ENCODE results near the gene LY6G6C.

The LY6G6C gene

DNA sequence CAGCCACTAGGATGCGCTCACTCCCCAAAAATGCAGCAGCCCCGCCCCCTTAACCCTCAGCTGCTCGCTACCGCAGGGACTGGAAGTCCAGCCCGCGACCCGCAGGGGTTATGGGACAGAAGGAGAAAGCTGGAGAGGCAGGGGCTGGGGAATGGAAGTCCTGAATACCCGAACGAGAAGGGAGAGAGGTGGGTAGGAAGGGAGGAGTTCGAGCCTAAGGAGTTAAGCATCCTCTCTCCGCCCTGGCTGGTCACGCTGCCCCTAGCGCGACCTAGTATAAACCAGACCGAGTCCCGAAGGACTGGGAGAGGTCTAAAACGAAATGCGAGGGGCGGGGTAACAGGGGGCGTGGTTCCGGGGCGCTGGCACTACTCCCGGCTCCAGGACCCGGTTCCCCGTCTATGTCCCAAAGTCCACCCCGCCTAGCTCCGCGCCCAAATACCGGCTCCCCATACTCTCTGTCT, 8.0 kb upstream of the LY6G6C start:
- ChIA-PET CTCF (interaction anchor here (0.6 to 3.6 kb wide), 20 partner anchors 10 to 230 kb away, joined by 3 to 28 read pairs (median 5); partner anchors contain the start of genes LY6G5C, MSH5 and NEU1), POLR2A (interaction anchor here (0.6 to 4.7 kb wide), 32 partner anchors 9 to 1242 kb away, joined by 3 to 54 read pairs (median 5); partner anchors contain the start of genes ABHD16A, APOM, BAG6 and CSNK2B)
- Histone ChIP-seq H3K9me3 (ENCODE audit: control insufficient read depth, insufficient read depth, low read depth, low read length) (no peaks in the 10 kb centered on the region), H3K27ac (ENCODE audit: extremely low read depth, low read depth, low read length) (peak overlapping the region; percentile 67; the same call in 1 of the 2 replicates), H3K36me3 (ENCODE audit: control insufficient read depth in 2 of 2, insufficient read depth in 1 of 2, low read length in 2 of 2) (peaks cover 12 to 63% of the 10 kb centered on the region in 2 experiments; a peak in 2 of 3 replicates), H3K4me1 (ENCODE audit: control insufficient read depth, insufficient read depth, low read length) (peaks cover 3% of the 10 kb centered on the region), H3K4me3 (ENCODE audit: low read depth, low read length) (peak overlapping the region; percentile 74)
- TF ChIP-seq ZEB2 (tag by site-specific recombination; IDR thresholded peaks at IDR 0.05) (peak; percentile 64; the same call in 1 of the 2 replicates), ZNF707 (tag by site-specific recombination; IDR thresholded peaks at IDR 0.05) (no peak), KLF10 (tag by site-specific recombination; IDR thresholded peaks at IDR 0.05) (peak; percentile 84), SCRT2 (tag by site-specific recombination; IDR thresholded peaks at IDR 0.05) (peak; percentile 79), ZBTB20 (tag by site-specific recombination; IDR thresholded peaks at IDR 0.05) (peak; percentile 90; the same call in 1 of the 2 replicates), WT1 (tag by site-specific recombination; IDR thresholded peaks at IDR 0.05) (peak; percentile 79), ZNF837 (tag by site-specific recombination; IDR thresholded peaks at IDR 0.05) (no peak), SP7 (tag by site-specific recombination; IDR thresholded peaks at IDR 0.05) (peak; percentile 51), BCL11A (tag by site-specific recombination; IDR thresholded peaks at IDR 0.05; ENCODE audit: low read depth) (peak; percentile 79), SP3 (tag by site-specific recombination; IDR thresholded peaks at IDR 0.05) (peak; percentile 59), KLF16 (tag by site-specific recombination; IDR thresholded peaks at IDR 0.05) (peak; percentile 89), KLF9 (tag by site-specific recombination; IDR thresholded peaks at IDR 0.05; ENCODE audit: low read depth) (peak; percentile 90), IKZF3 (tag by site-specific recombination; IDR thresholded peaks at IDR 0.05) (peak; percentile 60; the same call in 1 of the 2 replicates), KLF1 (tag by site-specific recombination; IDR thresholded peaks at IDR 0.05) (peak; percentile 70; the same call in 1 of the 2 replicates), ZBTB48 (tag by site-specific recombination; IDR thresholded peaks at IDR 0.05) (peak; percentile 94), ZNF670 (tag by site-specific recombination; IDR thresholded peaks at IDR 0.05; ENCODE audit: low read depth) (no peak), ZXDB (tag by site-specific recombination; IDR thresholded peaks at IDR 0.05) (peak; percentile 96), ZNF473 (tag by site-specific recombination; IDR thresholded peaks at IDR 0.05) (no peak), ZNF423 (tag by site-specific recombination; IDR thresholded peaks at IDR 0.05) (peak; percentile 29; the same call in 1 of the 2 replicates), OSR2 (tag by site-specific recombination; IDR thresholded peaks at IDR 0.05) (peak; percentile 62), ZNF184 (tag by site-specific recombination; IDR thresholded peaks at IDR 0.05) (no peak), ZNF2 (tag by site-specific recombination; IDR thresholded peaks at IDR 0.05) (peak; percentile 38)
- TF ChIP-seq, protein P1, sequence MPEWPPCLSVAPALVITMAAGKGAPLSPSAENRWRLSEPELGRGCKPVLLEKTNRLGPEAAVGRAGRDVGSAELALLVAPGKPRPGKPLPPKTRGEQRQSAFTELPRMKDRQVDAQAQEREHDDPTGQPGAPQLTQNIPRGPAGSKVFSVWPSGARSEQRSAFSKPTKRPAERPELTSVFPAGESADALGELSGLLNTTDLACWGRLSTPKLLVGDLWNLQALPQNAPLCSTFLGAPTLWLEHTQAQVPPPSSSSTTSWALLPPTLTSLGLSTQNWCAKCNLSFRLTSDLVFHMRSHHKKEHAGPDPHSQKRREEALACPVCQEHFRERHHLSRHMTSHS (tag by site-specific recombination; IDR thresholded peaks at IDR 0.05), result no peak
- TF ChIP-seq, protein P2, sequence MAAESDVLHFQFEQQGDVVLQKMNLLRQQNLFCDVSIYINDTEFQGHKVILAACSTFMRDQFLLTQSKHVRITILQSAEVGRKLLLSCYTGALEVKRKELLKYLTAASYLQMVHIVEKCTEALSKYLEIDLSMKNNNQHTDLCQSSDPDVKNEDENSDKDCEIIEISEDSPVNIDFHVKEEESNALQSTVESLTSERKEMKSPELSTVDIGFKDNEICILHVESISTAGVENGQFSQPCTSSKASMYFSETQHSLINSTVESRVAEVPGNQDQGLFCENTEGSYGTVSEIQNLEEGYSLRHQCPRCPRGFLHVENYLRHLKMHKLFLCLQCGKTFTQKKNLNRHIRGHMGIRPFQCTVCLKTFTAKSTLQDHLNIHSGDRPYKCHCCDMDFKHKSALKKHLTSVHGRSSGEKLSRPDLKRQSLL (tag by site-specific recombination; IDR thresholded peaks at IDR 0.05), result peak; percentile 70; the same call in 1 of the 2 replicates
- TF ChIP-seq, protein P3, sequence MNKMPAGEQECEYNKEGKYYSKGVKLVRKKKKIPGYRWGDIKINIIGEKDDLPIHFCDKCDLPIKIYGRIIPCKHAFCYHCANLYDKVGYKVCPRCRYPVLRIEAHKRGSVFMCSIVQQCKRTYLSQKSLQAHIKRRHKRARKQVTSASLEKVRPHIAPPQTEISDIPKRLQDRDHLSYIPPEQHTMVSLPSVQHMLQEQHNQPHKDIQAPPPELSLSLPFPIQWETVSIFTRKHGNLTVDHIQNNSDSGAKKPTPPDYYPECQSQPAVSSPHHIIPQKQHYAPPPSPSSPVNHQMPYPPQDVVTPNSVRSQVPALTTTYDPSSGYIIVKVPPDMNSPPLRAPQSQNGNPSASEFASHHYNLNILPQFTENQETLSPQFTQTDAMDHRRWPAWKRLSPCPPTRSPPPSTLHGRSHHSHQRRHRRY (tag by site-specific recombination; IDR thresholded peaks at IDR 0.05), result no peak
- TF ChIP-seq, protein P4, sequence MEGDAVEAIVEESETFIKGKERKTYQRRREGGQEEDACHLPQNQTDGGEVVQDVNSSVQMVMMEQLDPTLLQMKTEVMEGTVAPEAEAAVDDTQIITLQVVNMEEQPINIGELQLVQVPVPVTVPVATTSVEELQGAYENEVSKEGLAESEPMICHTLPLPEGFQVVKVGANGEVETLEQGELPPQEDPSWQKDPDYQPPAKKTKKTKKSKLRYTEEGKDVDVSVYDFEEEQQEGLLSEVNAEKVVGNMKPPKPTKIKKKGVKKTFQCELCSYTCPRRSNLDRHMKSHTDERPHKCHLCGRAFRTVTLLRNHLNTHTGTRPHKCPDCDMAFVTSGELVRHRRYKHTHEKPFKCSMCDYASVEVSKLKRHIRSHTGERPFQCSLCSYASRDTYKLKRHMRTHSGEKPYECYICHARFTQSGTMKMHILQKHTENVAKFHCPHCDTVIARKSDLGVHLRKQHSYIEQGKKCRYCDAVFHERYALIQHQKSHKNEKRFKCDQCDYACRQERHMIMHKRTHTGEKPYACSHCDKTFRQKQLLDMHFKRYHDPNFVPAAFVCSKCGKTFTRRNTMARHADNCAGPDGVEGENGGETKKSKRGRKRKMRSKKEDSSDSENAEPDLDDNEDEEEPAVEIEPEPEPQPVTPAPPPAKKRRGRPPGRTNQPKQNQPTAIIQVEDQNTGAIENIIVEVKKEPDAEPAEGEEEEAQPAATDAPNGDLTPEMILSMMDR (tag by site-specific recombination; IDR thresholded peaks at IDR 0.05), result peak; percentile 94
- TF ChIP-seq, protein P5, sequence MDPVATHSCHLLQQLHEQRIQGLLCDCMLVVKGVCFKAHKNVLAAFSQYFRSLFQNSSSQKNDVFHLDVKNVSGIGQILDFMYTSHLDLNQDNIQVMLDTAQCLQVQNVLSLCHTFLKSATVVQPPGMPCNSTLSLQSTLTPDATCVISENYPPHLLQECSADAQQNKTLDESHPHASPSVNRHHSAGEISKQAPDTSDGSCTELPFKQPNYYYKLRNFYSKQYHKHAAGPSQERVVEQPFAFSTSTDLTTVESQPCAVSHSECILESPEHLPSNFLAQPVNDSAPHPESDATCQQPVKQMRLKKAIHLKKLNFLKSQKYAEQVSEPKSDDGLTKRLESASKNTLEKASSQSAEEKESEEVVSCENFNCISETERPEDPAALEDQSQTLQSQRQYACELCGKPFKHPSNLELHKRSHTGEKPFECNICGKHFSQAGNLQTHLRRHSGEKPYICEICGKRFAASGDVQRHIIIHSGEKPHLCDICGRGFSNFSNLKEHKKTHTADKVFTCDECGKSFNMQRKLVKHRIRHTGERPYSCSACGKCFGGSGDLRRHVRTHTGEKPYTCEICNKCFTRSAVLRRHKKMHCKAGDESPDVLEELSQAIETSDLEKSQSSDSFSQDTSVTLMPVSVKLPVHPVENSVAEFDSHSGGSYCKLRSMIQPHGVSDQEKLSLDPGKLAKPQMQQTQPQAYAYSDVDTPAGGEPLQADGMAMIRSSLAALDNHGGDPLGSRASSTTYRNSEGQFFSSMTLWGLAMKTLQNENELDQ (tag by site-specific recombination; IDR thresholded peaks at IDR 0.05; ENCODE audit: low read depth), result 0 out of 2 replicates have a peak, but pooled peaks have one; percentile 70
- TF ChIP-seq, protein P6, sequence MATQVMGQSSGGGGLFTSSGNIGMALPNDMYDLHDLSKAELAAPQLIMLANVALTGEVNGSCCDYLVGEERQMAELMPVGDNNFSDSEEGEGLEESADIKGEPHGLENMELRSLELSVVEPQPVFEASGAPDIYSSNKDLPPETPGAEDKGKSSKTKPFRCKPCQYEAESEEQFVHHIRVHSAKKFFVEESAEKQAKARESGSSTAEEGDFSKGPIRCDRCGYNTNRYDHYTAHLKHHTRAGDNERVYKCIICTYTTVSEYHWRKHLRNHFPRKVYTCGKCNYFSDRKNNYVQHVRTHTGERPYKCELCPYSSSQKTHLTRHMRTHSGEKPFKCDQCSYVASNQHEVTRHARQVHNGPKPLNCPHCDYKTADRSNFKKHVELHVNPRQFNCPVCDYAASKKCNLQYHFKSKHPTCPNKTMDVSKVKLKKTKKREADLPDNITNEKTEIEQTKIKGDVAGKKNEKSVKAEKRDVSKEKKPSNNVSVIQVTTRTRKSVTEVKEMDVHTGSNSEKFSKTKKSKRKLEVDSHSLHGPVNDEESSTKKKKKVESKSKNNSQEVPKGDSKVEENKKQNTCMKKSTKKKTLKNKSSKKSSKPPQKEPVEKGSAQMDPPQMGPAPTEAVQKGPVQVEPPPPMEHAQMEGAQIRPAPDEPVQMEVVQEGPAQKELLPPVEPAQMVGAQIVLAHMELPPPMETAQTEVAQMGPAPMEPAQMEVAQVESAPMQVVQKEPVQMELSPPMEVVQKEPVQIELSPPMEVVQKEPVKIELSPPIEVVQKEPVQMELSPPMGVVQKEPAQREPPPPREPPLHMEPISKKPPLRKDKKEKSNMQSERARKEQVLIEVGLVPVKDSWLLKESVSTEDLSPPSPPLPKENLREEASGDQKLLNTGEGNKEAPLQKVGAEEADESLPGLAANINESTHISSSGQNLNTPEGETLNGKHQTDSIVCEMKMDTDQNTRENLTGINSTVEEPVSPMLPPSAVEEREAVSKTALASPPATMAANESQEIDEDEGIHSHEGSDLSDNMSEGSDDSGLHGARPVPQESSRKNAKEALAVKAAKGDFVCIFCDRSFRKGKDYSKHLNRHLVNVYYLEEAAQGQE (tag by site-specific recombination; IDR thresholded peaks at IDR 0.05), result peak; percentile 38; the same call in 1 of the 2 replicates
